Spleen (tissue), 7 donors: ENCODE measurements around the gene HLCS.

ENCODE experiments used
- CTCF ChIP-seq, 11 experiments: fragments of 200-600 bp in 7 of 11; fragments of 450-650 bp in 4 of 11; sonication (generic) in 4 of 11; IDR thresholded peaks in 8 of 11; conservative IDR thresholded peaks in 3 of 11; 1 replicate in 7 of 11; 2 replicates in 4 of 11; pipeline versions ENCODE4 v1.4.0 to v1.8.0; 2016 to 2021; ENCODE audit warnings: antibody characterized with exemption in 11 of 11, inconsistent platforms in 4 of 11, mild to moderate bottlenecking in 1 of 11
- POLR2A ChIP-seq, 3 donors: fragments of 450-650 bp; IDR thresholded peaks; one replicate each; pipeline ENCODE4 v1.5.1; 2017; ENCODE audit warnings: antibody characterized with exemption in 3 of 3, mild to moderate bottlenecking in 1 of 3
- POLR2AphosphoS5 ChIP-seq, 3 donors: sonication (generic); formaldehyde crosslinking; IDR thresholded peaks; one replicate each; pipeline ENCODE4 v1.5.1; 2017; ENCODE audit warnings: antibody characterized with exemption in 3 of 3
- donor health status: DM: no; HTN: no; CAD: no; lungs with moderate emphysema.
- donor health status: DM: no; HTN: no; CAD: no.
- donor health status: DM: no; HTN: no; CAD: no.

- TF ChIP-seq CTCF (IDR thresholded peaks at IDR 0.05 in 8 of 11, conservative IDR thresholded peaks at IDR 0.05 in 3 of 11) (no peak), POLR2AphosphoS5 (IDR thresholded peaks at IDR 0.05) (no peak), POLR2A (IDR thresholded peaks at IDR 0.05) (no peak)
Measured at GRCh38 chr21:36751383-36751782, 215.1 kb downstream of the HLCS start.
